OCI-M1 (cell line): ENCODE data around the gene MND1.

Source experiments
- DNase-seq: peaks from one replicate; lab custom pipeline; 2025; lab: John Stamatoyannopoulos, UW

The MND1 gene

GRCh38 chr4:153346563-153346962 is 2.1 kb downstream of the MND1 start:
- no peak for DNase-seq

GRCh38 chr4:153347117-153347516 is 2.6 kb downstream of the MND1 start:
- DNase-seq: no peak

DNA sequence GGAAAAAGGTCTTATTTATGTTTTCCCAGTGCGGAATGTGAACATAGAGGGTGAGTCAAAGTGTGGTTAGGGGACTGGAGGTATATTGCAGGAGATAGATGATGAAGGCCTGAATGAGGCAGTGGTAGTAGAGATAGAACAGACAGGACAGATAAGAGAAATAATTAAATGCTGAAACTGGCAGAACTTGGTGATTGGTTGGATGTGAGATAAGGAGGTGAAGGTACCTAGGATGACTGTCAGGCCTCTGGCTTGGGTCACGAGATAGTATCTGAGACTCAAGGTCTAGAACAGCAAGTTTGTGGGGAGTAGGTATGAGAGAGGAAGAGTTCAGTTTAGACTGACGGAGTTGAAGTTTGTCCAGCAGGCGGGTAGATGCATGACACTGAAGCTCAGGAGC is 3.5 kb downstream of the MND1 start:
- peak; percentile 30 for DNase-seq

DNA sequence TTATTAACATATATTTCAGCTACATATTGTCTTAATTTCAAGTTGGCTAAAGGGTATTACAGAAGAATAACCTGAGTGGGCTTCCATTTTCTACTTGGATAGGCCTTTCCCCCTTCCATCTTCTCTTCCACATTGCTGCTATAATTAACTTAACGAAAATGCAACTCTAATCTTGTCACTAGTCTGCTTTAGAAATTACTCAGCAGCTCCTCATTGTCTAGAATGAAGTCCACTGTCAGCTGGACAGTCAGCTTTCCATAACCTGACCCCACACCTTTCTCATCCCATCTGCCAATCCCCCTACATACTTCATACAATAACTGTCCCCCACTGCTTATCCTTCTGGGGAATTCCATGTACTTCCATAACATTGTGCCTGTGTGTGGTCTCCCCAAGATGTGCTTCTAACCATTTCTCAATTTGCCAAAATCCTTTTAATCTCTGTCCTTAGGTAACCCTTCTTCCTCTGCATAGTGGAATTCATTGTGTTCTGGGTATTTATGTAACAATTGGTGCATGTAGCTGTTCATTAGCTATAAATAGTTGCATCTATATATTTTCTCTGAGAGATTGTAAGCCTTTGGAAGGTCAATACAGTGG is 4.8 kb downstream of the MND1 start:
- DNase-seq: peak; percentile 41

- DNase-seq: peak; percentile 98
Observed at GRCh38 chr4:153362184-153362583, 17.7 kb downstream of the MND1 start.

GRCh38 chr4:153364061-153364460 is 19.6 kb downstream of the MND1 start:
- DNase-seq: no peak

- DNase-seq: no peak
Observed at GRCh38 chr4:153365003-153365402, 20.5 kb downstream of the MND1 start.

DNA sequence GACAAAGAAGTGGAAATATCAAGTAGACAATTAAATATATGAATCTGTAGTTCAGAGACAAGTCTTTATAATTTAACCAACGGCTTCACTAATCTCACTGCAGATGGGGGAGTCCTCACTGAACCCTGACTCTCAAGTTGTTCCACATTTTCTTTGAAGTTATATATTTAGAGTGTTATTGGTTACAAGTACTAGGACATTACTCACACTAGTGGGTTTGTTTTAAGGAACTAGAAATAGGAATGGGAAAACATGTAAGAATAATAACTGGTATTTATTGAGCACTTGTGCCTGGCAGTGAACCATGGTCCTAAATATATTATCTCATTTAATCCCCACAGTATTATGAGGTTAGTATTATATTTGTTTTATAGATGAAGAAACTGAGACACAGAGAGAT is 22.0 kb downstream of the MND1 start:
- no peak for DNase-seq

DNA sequence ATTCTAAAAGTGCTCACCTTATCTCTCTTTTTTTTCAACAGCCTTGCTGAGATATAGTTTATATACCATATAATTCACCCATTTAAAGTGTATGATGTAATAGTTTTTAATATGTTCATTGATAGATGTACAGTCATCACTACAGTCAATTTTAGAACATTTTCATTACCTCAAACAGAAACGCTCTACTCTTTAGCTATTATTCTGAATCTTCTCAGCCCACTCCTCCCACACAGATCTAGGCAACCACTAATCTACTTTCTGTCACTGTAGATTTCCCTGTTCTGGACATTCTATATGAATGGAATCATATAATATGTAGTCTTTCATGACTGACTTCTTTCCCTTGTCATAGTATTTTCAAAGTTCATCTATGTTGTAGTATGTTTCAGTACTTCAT is 22.6 kb downstream of the MND1 start:
- no peak for DNase-seq

- no peak for DNase-seq
Observed at GRCh38 chr4:153369021-153369420, 24.5 kb downstream of the MND1 start.

DNA sequence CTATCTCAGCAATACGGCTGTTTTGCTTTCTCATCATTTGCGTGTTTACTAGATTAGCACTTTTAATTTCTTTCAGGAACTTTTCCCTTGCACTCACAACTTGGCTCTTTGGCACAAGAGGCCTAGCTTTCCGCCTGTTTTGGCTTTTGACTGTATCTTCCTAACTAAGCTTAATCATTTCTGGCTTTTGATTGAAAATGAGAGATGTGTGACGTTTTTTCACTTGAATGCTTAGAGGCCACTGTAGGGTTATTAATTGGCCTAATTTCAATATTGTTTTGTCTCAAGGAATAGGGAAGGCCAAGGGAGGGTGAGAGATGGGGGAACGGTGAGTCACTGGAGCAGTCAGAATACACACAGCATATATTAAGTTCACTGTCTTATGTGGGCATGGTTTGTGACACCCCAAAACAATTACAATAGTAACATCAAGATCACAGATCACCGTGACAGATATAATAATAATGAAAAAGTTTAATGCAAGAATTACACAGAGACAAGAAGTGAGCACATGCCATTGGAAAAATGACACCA is 27.3 kb downstream of the MND1 start:
- DNase-seq: no peak

GRCh38 chr4:153372967-153373562 is 28.6 kb downstream of the MND1 start:
- DNase-seq: no peak

- no peak for DNase-seq
Observed at GRCh38 chr4:153374442-153374841, 30.0 kb downstream of the MND1 start.

DNA sequence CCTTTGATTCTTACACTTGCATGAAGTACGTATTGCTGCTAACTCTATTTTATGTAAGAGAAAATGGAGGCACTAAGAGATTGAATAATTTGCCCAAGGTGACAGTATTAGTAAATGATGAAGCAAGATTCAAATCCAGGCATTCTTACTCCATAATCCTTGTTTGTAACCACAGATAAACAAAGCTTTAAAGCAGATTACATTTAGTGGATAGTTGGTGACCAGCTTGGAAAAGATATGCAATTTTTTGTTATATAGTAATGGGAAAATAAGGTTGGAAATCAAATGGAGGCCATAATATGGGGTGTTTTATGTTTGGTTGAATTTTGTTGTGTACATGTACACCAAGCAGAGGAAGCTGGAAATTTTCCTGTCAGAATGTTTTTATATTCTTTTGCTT is 30.8 kb downstream of the MND1 start:
- no peak for DNase-seq

DNA sequence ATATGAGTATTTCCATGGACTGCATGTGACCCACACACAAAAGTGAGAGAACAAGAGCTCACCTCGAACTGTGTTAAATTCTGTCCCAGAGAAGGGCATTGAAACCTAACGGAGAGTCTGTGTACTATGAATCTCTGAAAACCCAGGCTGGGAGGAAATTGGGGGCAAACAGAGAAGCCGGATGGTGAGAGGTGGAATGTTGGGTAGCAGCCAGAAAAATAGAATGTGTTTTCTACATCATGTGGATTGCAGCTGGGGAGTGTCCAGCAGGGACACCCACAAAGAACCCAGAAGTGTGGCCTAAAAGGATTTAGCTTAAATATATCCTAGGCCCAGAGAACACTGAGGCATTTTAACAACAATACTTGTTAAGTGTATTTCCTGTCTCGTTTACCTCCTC is 38.6 kb downstream of the MND1 start:
- no peak for DNase-seq

GRCh38 chr4:153384160-153384559 is 39.7 kb downstream of the MND1 start:
- no peak for DNase-seq

DNA sequence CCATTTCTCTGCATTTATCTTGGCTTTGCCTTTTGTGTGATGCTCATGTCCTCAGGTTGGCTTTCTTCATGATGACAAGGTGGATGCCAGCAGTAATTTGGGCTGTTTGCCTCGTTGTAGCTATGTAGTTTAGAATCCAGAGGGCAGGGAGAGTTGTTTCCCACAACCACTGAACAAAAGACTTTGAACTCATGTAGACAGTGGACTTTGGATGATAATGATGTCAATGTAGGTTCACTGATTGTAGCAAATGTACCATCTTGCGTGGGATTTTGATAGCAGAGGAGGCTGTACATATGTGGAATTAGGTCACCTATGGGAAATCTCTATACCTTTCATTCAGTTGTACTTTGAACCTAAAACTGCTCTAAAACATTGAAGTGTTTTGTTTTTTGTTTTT is 41.3 kb downstream of the MND1 start:
- no peak for DNase-seq

- DNase-seq: no peak
Observed at GRCh38 chr4:153387981-153388380, 43.5 kb downstream of the MND1 start.

- DNase-seq: no peak
Observed at GRCh38 chr4:153393397-153393796, 48.9 kb downstream of the MND1 start.

DNA sequence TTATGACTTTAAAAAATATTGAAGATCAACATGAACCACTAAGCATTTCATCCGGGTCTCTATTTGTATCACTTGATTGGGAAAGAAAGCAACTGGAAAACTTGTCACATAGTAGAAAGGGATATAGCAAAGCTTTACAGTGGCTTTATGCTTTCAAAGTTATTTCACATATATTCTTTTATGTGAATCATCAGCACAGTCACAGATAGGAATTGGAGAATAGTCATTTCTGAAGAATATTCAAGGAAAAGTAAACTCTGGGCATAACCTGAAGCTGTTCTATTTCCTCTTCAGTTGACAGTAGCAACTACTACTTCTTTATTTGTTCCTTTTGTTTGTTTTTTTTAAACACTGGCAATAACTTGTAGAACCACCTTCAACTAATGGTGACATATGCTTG is 50.5 kb downstream of the MND1 start:
- no peak for DNase-seq

DNA sequence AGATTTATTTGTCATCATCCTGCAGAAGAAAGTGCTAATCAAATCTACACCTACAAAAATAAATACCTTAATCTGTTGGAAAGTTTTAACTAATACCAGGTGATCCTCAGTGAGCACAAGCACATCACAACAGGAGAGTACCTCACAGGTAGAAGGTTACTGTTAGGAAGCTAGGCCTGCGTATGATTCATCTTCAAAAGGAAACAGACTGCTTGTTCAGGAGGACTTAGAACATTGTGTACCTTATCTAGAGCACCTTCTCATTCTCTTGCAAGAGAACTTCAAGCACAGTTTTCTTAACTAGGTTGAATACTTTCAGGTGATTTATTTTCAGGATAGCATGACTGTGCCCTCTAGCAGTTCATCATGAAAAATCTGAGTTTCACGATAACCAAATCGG is 54.2 kb downstream of the MND1 start:
- no peak for DNase-seq

DNA sequence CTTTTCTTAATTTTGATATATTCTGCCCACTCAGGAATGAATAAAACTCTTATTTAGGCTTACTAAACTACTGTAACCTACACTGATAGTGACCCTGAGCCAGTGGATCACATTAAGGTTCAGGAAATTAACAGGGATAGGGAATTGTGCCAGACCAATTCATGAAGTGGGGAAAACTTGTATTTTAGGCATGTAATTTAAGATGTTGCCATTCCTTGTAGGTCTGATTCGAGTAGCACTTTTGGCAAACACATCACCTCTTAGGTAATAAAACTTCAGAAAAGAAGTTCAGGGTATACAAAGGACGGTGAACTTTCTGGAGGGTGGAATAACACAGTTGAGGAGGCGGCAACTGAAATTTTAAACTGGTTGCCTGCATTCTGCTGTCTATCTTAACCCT is 54.9 kb downstream of the MND1 start:
- DNase-seq: no peak

- DNase-seq: no peak
Observed at GRCh38 chr4:153401501-153401900, 57.0 kb downstream of the MND1 start.

- no peak for DNase-seq
Observed at GRCh38 chr4:153402366-153402765, 57.9 kb downstream of the MND1 start.
